Measurements from ENCODE around the gene LIN54. TPM values are rescaled to one million over a fixed set of nuclear protein-coding genes. Genes with fewer than 3 reads are reported as not detected.
"Not testable (repeated sequence)": the region's sequence is repeated elsewhere in the genome, so short reads cannot be mapped to it uniquely, and the experiment has no call there.

Gene LIN54
- total RNA-seq, 1 experiment from 2014 or later, result 14.5 TPM

DNA sequence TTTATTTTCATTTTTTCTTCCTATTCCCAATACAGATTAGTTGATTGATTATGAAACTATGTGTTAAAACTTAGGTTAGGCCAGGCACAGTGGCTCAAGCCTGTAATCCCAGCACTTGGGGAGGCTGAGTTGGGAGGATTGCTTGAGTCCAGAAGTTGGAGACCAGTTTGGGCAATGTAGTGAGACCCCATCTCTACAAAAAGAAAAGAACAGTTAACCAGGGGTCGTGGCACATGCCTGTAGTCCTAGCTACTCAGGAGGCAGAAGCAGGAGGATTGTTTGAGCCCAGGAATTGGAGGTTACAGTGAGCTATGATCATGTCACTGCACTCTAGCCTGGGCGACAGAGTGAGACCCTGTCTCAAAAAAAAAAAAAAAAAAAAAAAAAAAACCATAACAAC lies 32.5 kb upstream of the LIN54 start:
- in situ Hi-C loops (cut with HindIII; ENCODE audit: low pct_unique_long_range_greater_than_20kb, low sequenced_read_pairs); POLR2A ChIA-PET; H3K4me3 ChIP-seq (ENCODE audit: low read depth in 2 of 2, low read length in 2 of 2); H3K27ac ChIP-seq (ENCODE audit: low read length); DNase-seq (ENCODE audit: low read depth, low spot score); H3K27me3 ChIP-seq (ENCODE audit: control insufficient read depth, insufficient read depth, low read length); H3K9me3 ChIP-seq (ENCODE audit: control insufficient read depth, insufficient read depth, low read depth, low read length); ATAC-seq; BruUV-seq (replicated peaks); CTCF ChIA-PET; H3K4me1 ChIP-seq (ENCODE audit: control insufficient read depth, insufficient read depth, low read length); H3K36me3 ChIP-seq (ENCODE audit: control insufficient read depth, insufficient read depth, low read length); intact Hi-C loops (cut with micrococcal nuclease; ENCODE audit: unreplicated experiment): not testable (repeated sequence)

DNA sequence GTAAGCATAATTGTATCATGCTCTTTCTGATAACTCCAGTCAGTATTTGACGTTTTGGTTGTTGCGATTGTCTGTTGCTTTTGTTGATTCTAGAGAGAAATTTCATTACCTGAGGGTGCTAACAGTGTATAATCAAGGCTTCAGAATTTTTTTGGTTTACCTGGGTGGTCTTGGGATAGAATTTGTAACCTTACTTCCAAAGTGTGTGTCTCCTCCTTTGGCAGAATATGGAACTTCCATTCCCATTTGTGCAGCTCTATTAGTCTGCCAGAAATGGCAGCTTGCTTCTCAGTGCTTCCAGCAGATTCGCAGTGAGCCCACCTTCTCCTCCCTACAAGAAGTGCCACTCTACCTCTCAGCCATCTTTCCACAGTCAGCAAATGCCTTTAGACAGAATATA lies 29.6 kb upstream of the LIN54 start:
- ChIA-PET POLR2A (interaction anchor here (0.6 to 0.7 kb wide), 3 partner anchors 67 to 365 kb away, joined by 6 to 13 read pairs (median 7); no protein-coding TSS in a partner anchor), CTCF (no interaction called here)
- no peak overlapping the region for H3K4me3 ChIP-seq (ENCODE audit: low read depth in 2 of 2, low read length in 2 of 2)
- peaks cover 4% of the 10 kb centered on the region; the same call in 1 of the 2 replicates for H3K36me3 ChIP-seq (ENCODE audit: control insufficient read depth, insufficient read depth, low read length)
- DNase-seq (ENCODE audit: low read depth, low spot score) (no peak), ATAC-seq (no peak)
- H3K9me3 ChIP-seq (ENCODE audit: control insufficient read depth, insufficient read depth, low read depth, low read length), result no peaks in the 10 kb centered on the region
- H3K27me3 ChIP-seq (ENCODE audit: control insufficient read depth, insufficient read depth, low read length), result no peaks in the 10 kb centered on the region
- intact Hi-C loops (cut with micrococcal nuclease; ENCODE audit: unreplicated experiment) (no loop called here), in situ Hi-C loops (cut with HindIII; ENCODE audit: low pct_unique_long_range_greater_than_20kb, low sequenced_read_pairs) (no loop called here)
- no TSS peak for BruUV-seq (replicated peaks)
- H3K27ac ChIP-seq (ENCODE audit: low read length), result no peak overlapping the region
- TF ChIP-seq POLR2AphosphoS5 (IDR thresholded peaks at IDR 0.05; ENCODE audit: low read depth, low read length), result no peak
- H3K4me1 ChIP-seq (ENCODE audit: control insufficient read depth, insufficient read depth, low read length), result peaks cover 16% of the 10 kb centered on the region

DNA sequence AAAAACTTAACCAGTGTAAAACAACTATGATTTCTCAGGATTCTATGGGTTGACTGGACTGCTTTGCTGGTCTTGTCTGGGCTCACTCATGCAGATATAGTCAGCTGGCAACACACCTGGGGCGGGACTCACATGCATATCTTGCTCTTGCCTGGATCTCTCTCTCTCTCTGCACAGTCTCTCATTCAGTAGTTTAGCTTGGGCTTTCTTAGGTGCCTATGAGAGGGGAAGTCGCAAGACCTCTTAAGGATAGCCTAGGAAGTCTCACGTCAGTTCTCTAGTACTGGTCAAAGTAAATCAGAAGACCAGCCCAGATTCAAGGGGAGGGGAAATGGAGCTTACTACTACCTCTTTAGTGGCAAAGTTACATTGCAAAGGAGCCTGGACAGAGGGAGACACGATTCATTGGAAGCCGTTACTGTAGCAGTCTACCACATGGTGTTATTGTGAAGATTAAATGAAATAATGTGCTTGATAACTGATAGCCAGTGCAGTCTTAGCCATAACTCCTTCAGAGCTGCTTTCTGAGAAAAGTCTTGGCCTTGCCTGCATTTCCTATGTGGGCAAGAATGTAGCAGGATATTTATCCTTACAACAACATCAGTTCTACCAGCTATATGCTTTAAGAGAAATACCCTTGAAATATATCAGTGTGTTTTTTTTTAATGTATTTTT lies 26.5 kb upstream of the LIN54 start:
- POLR2A ChIA-PET, result interaction anchor here (0.5 to 0.6 kb wide), 3 partner anchors 26 to 244 kb away, joined by 3 to 4 read pairs (median 3); no protein-coding TSS in a partner anchor
- intact Hi-C loops (cut with micrococcal nuclease; ENCODE audit: unreplicated experiment), result no loop called here
- Histone ChIP-seq H3K4me1 (ENCODE audit: control insufficient read depth, insufficient read depth, low read length) (peaks cover 16% of the 10 kb centered on the region), H3K36me3 (ENCODE audit: control insufficient read depth, insufficient read depth, low read length) (peaks cover 5% of the 10 kb centered on the region; the same call in 1 of the 2 replicates), H3K27ac (ENCODE audit: low read length) (peak overlapping the region; percentile 51; the same call in 1 of the 2 replicates), H3K27me3 (ENCODE audit: control insufficient read depth, insufficient read depth, low read length) (no peaks in the 10 kb centered on the region), H3K4me3 (ENCODE audit: low read depth in 2 of 2, low read length in 2 of 2) (peak overlapping the region; percentile 16 to 86; a peak in 3 of 4 replicates), H3K9me3 (ENCODE audit: control insufficient read depth, insufficient read depth, low read depth, low read length) (no peaks in the 10 kb centered on the region)
- CTCF ChIA-PET, result no interaction called here
- in situ Hi-C loops (cut with HindIII; ENCODE audit: low pct_unique_long_range_greater_than_20kb, low sequenced_read_pairs), result no loop called here
- DNase-seq (ENCODE audit: low read depth, low spot score) (no peak), ATAC-seq (no peak)
- TF ChIP-seq POLR2AphosphoS5 (IDR thresholded peaks at IDR 0.05; ENCODE audit: low read depth, low read length) (no peak), SIN3A (IDR thresholded peaks at IDR 0.05; ENCODE audit: borderline replicate concordance, insufficient read depth, low read depth, low read length) (no peak)
- no TSS peak for BruUV-seq (replicated peaks)

DNA sequence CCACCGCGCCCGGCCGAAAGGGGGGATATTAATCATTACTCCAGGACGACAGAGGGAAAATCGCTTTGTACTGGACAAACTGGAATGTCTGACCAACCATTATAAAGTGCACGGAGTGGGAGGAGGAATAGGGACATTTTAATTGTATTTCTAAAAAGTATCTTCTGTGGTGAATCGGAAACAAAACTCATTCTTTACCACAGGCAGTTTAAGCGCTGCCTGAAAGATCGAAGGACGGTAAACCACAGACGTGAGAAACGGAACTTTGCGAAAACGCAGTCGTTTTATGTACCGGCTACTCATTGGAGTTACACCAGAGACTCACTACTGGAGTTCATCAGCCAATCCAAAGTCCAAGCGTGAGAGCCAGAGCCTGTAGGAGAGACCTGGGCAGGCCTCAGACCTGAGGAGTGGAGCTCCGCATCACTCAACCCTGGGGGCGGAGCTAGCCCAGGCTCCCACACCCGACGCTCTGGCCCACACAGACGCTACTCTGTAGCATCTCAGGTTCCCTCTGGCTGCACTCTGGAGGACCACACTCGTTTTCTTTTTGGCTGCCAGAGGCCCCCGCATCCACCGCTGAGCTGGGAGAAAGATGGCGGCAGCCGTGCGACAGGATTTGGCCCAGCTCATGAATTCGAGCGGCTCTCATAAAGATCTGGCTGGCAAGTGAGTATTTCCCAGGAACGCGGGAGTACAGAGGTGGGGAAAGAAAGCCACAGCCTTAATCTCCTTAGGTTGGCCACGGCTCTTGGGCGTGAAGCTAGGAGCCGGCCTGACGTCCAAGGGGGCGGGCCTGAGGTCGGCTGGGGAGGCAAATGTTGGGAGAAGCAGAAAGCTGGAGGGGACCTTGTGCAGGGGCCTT lies 24.2 kb upstream of the LIN54 start, which contains the start of gene COPS4:
Gene COPS4 (plus strand): TSS at position 554 of the 865 bp plus-strand sequence. CDS start 42 bp downstream, at position 596.
- ChIA-PET POLR2A (interaction anchor here (0.5 to 1.3 kb wide), 8 partner anchors 17 to 1777 kb away, joined by 3 to 19 read pairs (median 9); no protein-coding TSS in a partner anchor), CTCF (interaction anchor here (0.7 to 0.8 kb wide), 2 partner anchors 22 to 287 kb away, joined by 6 to 14 read pairs; no protein-coding TSS in a partner anchor)
- no peaks in the 10 kb centered on the region for H3K27me3 ChIP-seq (ENCODE audit: control insufficient read depth, insufficient read depth, low read length)
- DNase-seq (ENCODE audit: low read depth, low spot score) (peak; percentile 99), ATAC-seq (peak; percentile 99)
- in situ Hi-C loops (cut with HindIII; ENCODE audit: low pct_unique_long_range_greater_than_20kb, low sequenced_read_pairs), result no loop called here
- H3K4me3 ChIP-seq (ENCODE audit: low read depth in 2 of 2, low read length in 2 of 2), result peak within 1 kb of the TSS; percentile 86 to 91
- H3K27ac ChIP-seq (ENCODE audit: low read length), result peak within 1 kb of the TSS; percentile 93
- no peaks in the 10 kb centered on the region for H3K9me3 ChIP-seq (ENCODE audit: control insufficient read depth, insufficient read depth, low read depth, low read length)
- BruUV-seq (replicated peaks), result no TSS peak
- H3K4me1 ChIP-seq (ENCODE audit: control insufficient read depth, insufficient read depth, low read length), result peaks cover 16% of the 10 kb centered on the region
- H3K36me3 ChIP-seq (ENCODE audit: control insufficient read depth, insufficient read depth, low read length), result peaks cover 5% of the 10 kb centered on the region; the same call in 1 of the 2 replicates
- intact Hi-C loops (cut with micrococcal nuclease; ENCODE audit: unreplicated experiment), result no loop called here
- TF ChIP-seq, protein P1, sequence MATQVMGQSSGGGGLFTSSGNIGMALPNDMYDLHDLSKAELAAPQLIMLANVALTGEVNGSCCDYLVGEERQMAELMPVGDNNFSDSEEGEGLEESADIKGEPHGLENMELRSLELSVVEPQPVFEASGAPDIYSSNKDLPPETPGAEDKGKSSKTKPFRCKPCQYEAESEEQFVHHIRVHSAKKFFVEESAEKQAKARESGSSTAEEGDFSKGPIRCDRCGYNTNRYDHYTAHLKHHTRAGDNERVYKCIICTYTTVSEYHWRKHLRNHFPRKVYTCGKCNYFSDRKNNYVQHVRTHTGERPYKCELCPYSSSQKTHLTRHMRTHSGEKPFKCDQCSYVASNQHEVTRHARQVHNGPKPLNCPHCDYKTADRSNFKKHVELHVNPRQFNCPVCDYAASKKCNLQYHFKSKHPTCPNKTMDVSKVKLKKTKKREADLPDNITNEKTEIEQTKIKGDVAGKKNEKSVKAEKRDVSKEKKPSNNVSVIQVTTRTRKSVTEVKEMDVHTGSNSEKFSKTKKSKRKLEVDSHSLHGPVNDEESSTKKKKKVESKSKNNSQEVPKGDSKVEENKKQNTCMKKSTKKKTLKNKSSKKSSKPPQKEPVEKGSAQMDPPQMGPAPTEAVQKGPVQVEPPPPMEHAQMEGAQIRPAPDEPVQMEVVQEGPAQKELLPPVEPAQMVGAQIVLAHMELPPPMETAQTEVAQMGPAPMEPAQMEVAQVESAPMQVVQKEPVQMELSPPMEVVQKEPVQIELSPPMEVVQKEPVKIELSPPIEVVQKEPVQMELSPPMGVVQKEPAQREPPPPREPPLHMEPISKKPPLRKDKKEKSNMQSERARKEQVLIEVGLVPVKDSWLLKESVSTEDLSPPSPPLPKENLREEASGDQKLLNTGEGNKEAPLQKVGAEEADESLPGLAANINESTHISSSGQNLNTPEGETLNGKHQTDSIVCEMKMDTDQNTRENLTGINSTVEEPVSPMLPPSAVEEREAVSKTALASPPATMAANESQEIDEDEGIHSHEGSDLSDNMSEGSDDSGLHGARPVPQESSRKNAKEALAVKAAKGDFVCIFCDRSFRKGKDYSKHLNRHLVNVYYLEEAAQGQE (IDR thresholded peaks at IDR 0.05; ENCODE audit: insufficient read depth in 1 of 2, low read depth in 2 of 2, low read length in 1 of 2), result no peak
- peak; percentile 83 for TF ChIP-seq POLR2AphosphoS5 (IDR thresholded peaks at IDR 0.05; ENCODE audit: low read depth, low read length)
- TF ChIP-seq SIN3A (IDR thresholded peaks at IDR 0.05; ENCODE audit: borderline replicate concordance, insufficient read depth, low read depth, low read length), result 0 out of 2 replicates have a peak, but pooled peaks have one; percentile 63
- peak; percentile 75 for TF ChIP-seq TCF7L2 (IDR thresholded peaks at IDR 0.05; ENCODE audit: low read depth, low read length)
- TF ChIP-seq, protein P2, sequence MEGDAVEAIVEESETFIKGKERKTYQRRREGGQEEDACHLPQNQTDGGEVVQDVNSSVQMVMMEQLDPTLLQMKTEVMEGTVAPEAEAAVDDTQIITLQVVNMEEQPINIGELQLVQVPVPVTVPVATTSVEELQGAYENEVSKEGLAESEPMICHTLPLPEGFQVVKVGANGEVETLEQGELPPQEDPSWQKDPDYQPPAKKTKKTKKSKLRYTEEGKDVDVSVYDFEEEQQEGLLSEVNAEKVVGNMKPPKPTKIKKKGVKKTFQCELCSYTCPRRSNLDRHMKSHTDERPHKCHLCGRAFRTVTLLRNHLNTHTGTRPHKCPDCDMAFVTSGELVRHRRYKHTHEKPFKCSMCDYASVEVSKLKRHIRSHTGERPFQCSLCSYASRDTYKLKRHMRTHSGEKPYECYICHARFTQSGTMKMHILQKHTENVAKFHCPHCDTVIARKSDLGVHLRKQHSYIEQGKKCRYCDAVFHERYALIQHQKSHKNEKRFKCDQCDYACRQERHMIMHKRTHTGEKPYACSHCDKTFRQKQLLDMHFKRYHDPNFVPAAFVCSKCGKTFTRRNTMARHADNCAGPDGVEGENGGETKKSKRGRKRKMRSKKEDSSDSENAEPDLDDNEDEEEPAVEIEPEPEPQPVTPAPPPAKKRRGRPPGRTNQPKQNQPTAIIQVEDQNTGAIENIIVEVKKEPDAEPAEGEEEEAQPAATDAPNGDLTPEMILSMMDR (IDR thresholded peaks at IDR 0.05), result no peak
